Measurements from ENCODE around the gene CORO1C.
"Not testable (repeated sequence)": the region's sequence is repeated elsewhere in the genome, so short reads cannot be mapped to it uniquely, and the experiment has no call there.

Gene CORO1C

DNA sequence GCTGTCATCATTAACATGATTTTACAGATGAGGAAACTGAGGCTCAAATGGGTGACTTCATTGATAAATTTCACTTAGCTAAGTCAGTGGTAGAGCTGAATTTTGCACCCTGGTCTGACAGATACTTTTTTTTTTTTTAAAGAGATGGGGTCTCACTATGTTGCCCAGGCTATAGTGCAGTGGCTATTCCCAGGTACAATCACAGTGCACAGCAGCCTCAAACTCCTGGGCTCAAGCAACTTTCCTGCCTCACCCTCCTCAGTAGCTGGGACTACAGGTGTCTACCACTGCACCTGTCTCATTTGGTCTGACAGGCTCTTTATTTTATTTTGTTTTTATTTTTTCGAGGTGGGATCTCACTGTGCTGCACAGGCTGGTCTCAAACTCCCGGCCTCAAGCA is 24.2 kb upstream of the CORO1C start:
- FAIRE-seq: no peak
- DNase-seq (ENCODE audit: insufficient read length, low spot score): no peak

DNA sequence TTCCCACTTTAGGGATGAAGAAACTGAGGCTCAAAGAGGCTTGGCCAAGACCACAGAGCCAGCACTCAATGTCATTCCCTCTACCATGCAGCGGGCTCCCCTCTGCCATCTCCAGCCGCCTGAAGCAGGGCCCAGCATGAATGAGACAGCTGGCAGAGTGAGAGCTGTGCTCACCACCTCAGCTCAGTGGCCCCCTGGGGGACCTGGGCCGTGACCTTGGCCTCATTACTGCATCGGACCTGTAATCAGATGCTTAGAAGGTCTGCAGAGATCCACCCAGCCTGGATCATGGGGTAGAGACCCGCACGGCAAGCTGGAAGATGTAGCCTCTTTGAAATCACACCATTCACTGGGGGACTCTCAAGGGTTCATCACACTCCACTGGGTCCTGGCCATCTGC is 22.7 kb upstream of the CORO1C start:
- DNase-seq (ENCODE audit: insufficient read length, low spot score) (no peak), FAIRE-seq (no peak)

DNA sequence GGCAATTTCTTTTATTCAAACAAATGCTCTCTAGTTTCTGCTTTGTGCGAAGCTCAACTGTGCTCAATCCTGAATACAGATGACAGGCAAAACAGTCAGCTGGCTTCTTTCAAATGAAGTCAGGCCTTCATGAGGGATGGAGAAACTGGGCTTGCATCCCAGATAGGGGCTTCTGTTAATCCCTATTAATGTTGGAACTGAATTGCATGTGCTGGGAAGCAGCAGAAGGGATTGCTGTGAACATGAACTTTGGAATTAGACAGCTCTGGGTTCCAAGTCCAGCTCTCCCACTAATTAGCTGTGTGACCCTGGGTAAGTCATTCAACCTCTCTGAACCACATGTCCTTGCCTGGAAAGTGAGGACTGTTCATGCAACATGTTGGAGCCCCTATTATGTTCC is 21.1 kb upstream of the CORO1C start:
- DNase-seq (ENCODE audit: insufficient read length, low spot score) (no peak), FAIRE-seq (no peak)

DNA sequence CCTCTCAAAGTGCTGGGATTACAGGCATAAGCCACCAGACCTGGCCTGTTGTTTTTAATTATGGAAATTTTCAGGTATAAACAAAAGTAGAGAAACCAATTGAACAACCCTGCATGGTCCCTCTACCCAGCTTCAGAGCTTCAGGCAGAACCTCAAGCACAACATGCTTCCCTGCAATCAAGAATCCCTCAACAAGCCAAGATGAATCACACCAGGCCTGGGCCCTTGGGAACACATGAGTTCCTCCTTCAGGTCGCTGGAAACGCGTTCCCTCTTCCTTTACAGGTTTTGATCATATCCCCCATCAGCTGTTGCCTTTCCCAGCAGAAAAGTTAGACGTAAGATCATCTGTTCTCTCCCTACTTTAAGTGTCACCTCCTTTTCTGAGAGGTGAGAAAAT is 20.5 kb upstream of the CORO1C start:
- FAIRE-seq (no peak), DNase-seq (ENCODE audit: insufficient read length, low spot score) (no peak)

DNA sequence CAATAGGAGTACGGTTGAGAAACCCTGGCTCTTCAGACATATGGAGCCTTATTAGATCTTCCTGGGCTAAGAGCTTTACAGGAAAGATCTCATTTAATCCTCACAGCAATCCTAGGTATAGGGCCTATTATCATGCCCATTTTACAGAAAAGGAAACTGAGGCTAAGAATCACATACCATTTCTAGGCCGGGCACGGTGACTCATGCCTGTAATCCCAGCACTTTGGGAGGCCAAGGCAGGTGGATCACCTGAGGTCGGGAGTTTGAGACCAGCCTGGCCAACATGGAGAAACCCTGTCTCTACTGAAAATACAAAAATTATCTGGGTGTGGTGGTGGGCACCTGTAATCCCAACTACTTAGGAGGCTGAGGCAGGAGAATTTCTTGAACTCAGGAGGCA is 19.7 kb upstream of the CORO1C start:
- DNase-seq (ENCODE audit: insufficient read length, low spot score); FAIRE-seq: not testable (repeated sequence)

DNA sequence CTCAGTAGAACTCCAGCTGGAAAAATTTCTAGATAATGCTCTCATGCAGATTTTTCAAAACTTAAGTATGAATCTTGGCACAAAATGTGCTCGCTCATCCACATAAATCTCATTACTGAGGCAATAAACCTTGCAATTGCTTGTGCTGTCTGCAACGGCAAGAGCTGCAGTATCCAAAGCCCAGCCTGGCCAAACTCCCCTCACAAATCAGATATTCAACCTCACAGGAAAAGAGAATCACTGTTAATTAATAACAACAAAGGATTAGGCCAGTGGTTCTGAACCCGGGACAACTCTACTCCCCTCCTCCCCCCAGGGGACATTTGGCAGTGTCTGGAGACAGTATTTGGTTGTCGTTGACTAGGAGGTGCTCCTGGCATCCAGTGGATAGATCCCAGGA is 19.2 kb upstream of the CORO1C start:
- FAIRE-seq (no peak), DNase-seq (ENCODE audit: insufficient read length, low spot score) (no peak)

DNA sequence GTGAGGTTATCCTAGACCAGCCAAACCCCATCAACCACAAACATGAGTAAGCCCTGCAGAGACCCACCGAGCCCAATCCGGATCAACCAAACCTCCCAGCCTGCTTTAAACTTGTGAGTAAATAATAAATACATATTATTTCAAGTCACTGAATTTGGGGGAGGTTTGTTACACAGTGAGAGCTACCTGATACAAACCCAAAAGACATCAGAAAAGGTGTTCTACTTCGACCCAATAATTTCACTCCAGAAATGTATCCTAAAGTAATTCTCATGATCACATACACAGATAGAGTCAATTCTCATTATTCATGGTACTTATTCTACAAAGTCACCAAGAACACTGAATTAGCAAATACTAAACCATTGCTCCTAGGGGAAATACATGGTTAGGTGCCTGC is 16.2 kb upstream of the CORO1C start:
- no peak for FAIRE-seq

DNA sequence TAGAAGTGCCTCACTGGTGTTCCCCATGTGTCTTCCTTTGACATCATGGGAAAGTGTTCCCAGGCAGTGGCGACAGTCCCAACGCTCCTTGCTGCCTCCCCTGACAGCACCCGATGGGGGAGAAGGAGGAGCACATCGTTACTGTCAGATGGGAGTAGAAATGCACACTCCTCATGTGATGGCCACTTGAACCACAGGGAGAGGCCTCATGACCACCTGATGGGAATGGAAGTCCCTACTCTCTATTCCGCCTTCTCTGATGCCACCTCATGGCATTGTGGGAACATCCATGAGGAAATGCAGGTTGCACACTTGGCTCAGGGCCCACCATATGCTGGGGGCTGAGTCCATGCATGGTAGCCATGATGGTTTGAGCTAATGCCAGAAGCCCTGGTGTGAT is 14.3 kb upstream of the CORO1C start:
- FAIRE-seq (no peak), DNase-seq (ENCODE audit: insufficient read length, low spot score) (no peak)

More for the DNA sequence above, 16.2 kb upstream of the CORO1C start:
- DNase-seq (ENCODE audit: insufficient read length, low spot score): no peak

DNA sequence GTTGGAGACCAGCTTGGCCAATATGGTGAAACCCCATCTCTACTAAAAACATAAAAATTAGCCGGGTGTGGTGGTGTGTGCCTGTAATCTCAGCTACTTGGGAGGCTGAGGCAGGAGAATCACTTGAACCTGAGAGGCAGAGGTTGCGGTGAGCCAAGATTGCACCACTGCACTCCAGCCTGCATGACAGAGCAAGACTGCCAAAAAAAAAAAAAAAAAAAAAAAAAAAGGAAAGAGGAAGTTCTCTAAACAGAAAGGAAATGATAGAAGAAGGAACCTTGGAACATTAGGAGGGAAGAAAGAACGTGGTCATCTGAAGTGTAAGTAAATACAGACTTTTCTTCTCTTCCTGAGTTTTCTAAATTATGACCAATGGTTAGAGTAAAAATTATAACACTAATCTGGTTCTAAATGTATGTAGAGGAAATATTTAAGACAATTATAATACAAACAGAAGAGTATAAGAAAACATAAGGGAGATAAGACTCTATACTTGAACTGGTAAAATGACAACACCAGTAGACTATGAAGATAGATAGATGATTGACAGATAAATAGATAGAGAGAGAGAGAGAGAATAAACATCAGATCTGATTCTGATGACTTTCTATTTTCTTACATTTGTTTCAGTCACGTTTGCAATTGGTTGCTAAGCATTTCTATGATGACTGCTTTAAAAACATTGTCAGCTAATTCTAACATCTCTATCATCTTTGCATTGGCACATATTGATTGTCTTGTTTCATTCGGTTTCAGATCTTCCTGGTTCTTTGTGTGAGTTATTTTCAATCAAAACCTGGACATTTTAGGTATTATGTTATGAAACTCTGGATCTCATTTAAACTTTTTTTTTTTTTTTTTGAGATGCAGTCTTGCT is 12.9 kb upstream of the CORO1C start:
- DNase-seq (ENCODE audit: insufficient read length, low spot score): no peak
- no peak for FAIRE-seq

DNA sequence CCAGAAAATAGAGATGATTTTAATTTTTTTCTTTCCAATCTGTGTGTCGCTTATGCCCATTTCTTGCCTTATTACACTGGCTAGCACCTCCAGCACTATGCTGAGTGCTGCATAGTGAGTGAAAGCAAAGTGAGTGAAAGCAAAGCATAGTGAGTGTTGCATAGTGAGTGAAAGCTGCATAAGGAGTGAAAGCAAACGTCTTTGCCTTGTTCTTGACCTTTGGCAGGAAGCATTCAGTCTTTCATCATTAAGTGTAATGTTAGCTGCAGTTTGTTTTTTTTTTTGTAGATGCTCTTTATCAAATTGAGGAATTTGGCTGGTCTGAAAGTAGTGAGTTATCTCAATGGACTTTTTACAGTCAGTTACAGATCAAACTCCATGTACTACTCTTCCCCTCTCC is 6.9 kb upstream of the CORO1C start:
- DNase-seq (ENCODE audit: insufficient read length, low spot score): no peak
- FAIRE-seq: no peak

DNA sequence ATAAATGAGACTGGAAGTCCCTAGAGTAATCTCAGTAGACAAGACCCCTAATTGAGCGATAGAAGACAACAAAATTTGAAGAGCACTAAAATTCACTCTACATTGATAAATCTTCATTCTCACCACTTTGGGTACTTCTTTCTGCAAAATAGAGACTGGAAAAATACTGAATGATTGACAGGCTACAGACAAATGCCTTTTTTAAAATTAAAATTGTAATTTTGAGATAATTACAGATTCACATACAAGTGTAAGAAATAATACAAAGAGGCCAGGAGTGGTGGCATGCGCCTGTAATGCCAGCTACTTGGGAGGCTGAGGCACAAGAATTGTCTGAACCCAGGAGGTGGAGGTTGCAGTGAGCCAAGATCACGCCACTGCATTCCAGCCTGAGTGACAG is 4.5 kb upstream of the CORO1C start:
- FAIRE-seq: no peak

DNA sequence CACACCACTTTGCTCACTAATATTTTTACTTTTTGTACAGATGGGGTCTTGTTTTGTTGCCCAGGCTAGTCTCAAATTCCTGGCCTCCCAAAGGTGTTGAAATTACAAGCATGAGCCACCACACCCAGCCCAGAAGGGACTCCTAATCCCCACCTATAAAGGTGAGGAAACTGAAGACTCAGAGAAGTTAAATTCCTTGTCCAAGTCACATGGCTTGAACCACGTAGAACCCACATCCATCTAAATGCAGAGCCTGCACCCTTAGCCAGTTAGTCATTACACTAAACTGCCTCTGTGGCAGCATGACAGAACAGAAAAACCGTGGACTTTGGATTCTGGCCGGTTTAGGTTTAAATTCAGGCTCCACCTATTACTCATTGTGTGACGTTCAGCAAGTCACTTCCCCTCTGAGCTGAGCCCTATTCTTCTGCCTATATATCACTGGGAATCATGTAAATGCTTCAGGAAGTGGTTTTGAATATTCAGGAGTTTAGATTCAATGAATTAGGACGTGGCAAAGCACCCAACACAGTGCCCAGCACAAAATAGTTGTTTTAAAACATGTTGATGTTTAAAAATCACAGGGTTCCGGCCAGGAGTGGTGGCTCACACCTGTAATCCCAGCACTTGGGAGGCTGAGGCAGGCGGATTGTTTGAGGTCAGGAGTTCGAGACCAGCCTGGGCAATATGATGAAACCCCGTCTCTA is 3.0 kb upstream of the CORO1C start:
- FAIRE-seq (no peak), DNase-seq (ENCODE audit: insufficient read length, low spot score) (peak; percentile 67)

More for the DNA sequence above, 4.5 kb upstream of the CORO1C start:
- DNase-seq (ENCODE audit: insufficient read length, low spot score): no peak

DNA sequence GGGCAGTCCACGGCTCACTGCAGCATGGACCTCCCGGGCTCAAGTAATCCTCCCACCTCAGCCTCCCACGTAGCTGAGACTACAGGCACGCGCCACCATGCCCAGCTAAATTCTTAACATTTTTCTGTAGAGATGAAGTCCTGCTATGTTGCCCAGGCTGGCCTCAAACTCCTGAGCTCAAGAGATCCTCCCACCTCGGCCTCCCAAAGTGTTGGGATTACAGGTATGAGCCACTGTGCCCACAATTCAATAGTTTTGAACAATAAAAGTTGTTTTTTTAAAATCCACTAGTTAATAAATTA is 1.9 kb upstream of the CORO1C start:
- DNase-seq (ENCODE audit: insufficient read length, low spot score): not testable (repeated sequence)

DNA sequence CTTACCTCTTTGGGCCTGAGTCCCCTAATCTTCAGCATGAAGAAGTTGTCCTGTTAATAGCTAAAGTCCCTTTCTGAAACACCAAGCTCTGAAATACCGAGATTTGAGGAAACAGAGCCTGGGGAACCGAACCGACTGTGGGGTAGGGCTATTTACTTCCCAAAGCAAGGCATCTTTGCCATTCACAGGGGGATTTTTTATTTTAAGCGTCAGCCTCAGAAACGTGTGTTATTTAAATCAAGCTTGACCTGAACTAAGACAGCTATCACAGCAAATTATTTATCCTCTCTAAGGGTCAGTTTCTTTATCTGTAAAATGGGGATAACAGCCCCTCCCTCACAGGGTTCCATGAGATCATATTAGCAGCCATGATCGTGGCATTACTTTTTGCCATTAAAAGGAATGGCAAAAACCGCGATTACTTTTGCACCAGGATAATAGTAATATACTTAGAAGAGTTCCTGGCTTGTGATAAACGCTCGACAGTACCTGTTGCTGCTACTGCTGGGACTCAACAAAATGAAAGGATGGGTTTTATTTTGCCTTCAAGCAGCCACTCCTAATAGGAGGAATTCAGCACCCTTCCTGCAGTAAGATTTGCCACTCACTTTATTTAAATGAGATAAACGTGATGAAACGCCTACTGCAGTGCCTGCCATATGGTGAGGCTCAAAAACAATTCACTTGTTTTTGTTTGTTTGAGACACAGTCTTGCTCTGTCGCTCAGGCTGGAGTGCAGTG is 1.3 kb upstream of the CORO1C start:
- DNase-seq (ENCODE audit: insufficient read length, low spot score) (no peak), FAIRE-seq (no peak)

More for the DNA sequence above, 1.9 kb upstream of the CORO1C start:
- not testable (repeated sequence) for FAIRE-seq

DNA sequence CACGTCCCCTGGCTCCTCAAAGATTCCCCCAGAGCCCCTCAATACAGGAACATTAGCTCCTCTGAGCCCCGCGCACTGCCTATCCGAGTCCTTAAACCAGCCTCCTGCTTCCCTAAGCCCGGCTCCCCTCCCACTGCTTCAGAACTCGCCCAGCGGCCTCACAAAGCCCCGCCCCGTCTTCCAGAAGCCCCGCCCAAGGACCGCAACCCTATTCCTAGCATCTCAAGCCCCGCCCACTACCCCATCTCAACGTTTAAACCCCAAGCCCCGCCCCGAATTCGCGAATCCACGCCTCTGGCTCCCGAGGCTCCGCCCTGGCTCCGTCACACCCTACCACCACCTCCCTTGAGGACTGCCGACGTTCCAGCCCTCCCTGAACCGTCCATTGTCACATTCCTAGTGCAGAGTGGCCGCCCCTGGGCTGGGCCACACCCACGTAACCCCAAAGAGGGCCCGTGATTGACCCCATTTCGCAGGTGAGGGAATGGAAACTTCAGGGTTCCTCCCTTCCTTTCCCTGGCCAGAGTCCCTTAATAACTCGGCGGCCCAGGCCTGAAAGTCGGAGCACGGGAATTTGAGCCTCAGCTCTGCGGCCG is 646 bp upstream of the CORO1C start:
- FAIRE-seq (peak; percentile 69), DNase-seq (ENCODE audit: insufficient read length, low spot score) (peak; percentile 90)

DNA sequence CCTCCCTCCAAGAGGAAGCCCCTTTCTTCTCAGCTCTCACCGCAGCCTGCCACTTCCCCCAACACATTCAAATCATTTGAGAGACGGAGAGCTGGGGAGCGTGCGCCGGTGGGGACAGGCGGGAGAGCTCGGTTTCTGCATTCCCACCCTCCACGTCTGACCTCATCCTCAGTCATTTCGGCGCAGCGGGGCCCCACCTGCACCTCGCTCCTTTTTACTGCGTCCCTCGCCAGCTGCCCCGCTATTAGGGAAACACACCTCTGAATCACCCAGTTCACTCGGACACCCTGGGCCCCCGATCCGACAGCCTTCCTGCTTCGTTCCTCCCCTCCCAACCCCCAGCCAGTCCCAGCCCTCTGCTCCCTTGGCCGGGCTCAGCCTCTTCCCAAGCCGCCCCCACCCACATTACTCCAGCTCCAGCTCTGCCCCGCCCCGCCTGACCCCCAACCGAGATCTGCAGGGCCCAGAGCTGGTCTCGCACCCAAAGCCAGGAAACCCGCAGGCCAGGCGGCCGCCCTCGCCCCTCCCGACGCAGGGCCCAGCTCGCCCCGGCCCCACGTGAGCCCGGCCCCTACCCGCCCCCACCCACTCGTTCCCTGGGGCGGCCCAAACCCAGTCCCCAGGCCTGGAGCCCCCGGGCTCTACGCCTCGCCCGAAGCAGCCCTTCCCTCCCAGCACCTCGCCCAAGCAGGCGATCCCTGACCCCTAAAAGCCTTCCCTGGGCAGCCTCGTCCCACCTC is 783 bp downstream of the CORO1C start:
- no peak for FAIRE-seq
- peak; percentile 46 for DNase-seq (ENCODE audit: insufficient read length, low spot score)

DNA sequence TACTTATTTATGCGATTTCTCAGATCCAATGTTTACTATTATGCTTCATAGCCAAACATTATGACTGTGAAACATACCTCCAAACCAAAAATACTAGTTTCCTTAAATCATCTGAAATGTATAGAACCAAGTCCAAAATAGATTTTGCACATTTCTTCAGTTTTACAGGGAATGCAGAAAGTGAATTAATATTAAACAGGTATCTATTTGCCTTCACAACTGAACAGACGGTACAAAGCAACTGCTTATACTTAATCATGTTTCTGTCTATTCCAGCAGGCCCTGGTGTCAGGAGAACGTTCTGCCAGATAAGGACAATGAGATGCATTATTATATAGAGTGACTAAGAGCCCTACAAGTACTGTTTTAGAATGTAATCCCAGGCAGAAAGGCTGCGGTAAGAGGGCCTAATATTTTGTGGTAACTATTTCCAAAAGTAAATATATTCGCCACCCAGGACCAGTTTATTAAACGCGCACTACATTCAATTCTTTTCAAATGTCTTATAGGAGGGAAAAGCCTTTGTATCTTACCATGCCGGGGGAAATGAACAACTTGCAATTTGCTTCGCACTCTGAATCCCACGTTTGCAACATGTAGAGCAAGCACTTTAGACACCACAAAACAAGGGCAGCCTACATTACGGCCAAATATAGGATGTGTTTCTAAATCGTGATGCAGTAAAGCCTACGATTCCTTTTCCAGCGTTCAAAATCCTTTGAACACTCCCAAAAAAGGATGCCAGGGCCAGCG is 1.5 kb downstream of the CORO1C start:
- FAIRE-seq: no peak

DNA sequence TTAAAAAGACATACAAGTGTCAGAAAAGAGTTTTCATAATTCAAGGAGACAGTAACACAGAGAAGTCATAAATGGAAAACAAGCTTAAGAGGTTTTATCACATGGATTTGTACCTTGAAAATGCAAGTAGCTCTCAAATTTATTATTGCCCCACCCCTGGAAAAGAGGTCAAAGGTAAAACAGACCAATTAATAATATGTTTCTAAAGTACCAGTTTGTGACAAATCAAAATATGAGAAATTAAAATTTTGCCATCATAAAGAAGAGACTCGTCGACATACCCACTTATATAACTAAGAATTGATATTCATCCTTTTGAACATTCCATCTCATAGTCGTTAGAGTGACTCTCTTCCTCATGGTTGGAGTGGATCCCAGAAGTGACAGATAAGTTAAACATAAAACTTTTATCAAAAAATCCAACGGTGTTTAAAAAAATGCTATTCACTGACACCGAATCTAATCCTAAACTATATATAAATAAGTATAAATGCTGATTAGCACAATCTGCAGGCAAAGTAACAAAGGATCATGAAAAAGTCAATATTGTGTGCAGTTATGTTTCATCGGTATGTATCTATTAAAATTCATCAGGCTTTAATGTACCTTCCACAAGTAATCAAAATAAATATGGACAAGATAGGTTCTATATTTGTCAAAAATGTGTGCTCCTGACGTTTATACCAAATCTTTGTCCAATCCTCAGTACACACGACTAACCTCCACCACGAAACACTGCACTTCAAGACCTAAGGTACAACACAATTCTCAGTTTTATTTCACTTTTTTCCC is 2.3 kb downstream of the CORO1C start:
- DNase-seq (ENCODE audit: insufficient read length, low spot score): no peak
- FAIRE-seq: no peak

More for the DNA sequence above, 1.5 kb downstream of the CORO1C start:
- DNase-seq (ENCODE audit: insufficient read length, low spot score): no peak

Measured in HTR-8/SVneo (cell line).